ENCODE results near the gene RRP8. TPM values are rescaled to one million over a fixed set of nuclear protein-coding genes. Genes with fewer than 3 reads are reported as not detected.

The RRP8 gene
- total and polyA plus RNA-seq, 10 of the 15 experiments (the other 5 are each of a cell fraction or from before 2014, with no cell fraction given): 4.7 to 51.2 (median 23.9) TPM

DNA sequence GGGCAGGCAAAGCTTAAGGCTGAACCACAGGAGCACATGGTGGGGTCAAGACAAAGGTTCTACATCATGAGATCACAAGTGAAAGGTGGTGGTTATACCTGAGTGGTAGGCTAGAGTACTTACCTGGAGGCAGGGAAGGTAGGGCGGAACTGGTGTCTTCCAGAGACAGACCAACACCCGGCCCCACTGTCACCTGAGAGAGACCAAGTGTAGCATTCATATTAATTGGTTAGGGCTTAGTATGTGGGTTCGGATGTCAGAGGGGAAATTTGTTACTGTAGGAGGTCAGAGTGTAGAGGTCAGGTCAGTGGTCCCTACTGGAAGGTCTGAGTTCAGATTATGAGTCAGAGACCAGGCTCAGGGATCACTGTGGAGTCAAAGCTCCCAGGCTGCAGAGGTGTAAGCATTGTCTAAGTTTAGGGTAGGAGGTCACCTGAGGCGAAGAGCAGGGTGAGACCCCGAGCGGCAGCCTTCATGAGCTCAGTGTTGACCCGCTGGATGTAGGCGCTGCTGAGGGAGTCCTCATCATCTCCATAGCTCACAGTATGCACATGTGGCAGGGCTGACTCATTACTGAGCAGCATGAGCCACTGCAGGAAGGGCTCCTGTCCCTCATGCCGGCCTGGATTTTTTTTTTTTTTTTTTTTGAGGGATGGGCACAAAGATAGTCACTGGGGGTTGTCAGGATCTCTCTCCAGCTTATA lies 12.6 kb upstream of the RRP8 start:
- FAIRE-seq (no peak), DNase-seq (ENCODE audit: low read depth, low spot score) (no peak), ATAC-seq (no peak)
- H3K79me2 ChIP-seq (ENCODE audit: control insufficient read depth, insufficient read depth, low read length): peaks cover 20% of the 10 kb centered on the region
- ChIA-PET RAD21 (ENCODE audit: unreplicated experiment) (no interaction called here), SMC1A (ENCODE audit: uncharacterized antibody, unreplicated experiment) (interaction anchor here (3.4 kb wide), 1 partner anchor 9 kb away, joined by 19 read pairs; no protein-coding TSS in a partner anchor), CTCF (interaction anchor here (1.0 to 1.3 kb wide), 2 partner anchors 85 to 122 kb away, joined by 5 read pairs; no protein-coding TSS in a partner anchor), POLR2A (interaction anchor here (1.0 kb wide), 1 partner anchor 9 kb away, joined by 3 read pairs; no protein-coding TSS in a partner anchor)
- in situ Hi-C loops (cut with MboI) (loop anchor here (10.0 kb wide), 1 partner anchor 909 kb away; no protein-coding TSS in a partner anchor), intact Hi-C loops (cut with micrococcal nuclease; ENCODE audit: unreplicated experiment) (loop anchor here (10.0 kb wide), 1 partner anchor 909 kb away; no protein-coding TSS in a partner anchor)
- no peak overlapping the region for H3K4me2 ChIP-seq (ENCODE audit: control insufficient read depth, insufficient read depth)
- H3K27ac ChIP-seq (ENCODE audit: control insufficient read depth, insufficient read depth): no peak overlapping the region
- peaks cover 14% of the 10 kb centered on the region for H3K4me1 ChIP-seq (ENCODE audit: control insufficient read depth, insufficient read depth, low read length)
- BruUV-seq (replicated peaks): no TSS peak
- no peak overlapping the region for H3K4me3 ChIP-seq
- no peaks in the 10 kb centered on the region for H3K27me3 ChIP-seq (replicated peaks in 1 of 2; ENCODE audit: control insufficient read depth in 2 of 2, insufficient read depth in 2 of 2, low read length in 1 of 2)
- no peak overlapping the region for H3K9ac ChIP-seq (ENCODE audit: control insufficient read depth, insufficient read depth, low read length)
- H3K36me3 ChIP-seq (ENCODE audit: control insufficient read depth in 2 of 2, insufficient read depth in 2 of 2, low read length in 1 of 2): peaks cover 0 to 8% of the 10 kb centered on the region in 2 experiments; a peak in 3 of 4 replicates
- no peaks in the 10 kb centered on the region for H3K9me3 ChIP-seq (replicated peaks; ENCODE audit: control insufficient read depth, insufficient read depth, low read length)
- no peak overlapping the region for H2AFZ ChIP-seq (ENCODE audit: control insufficient read depth, low read depth, low read length)
- WGBS (ENCODE audit: insufficient coverage, insufficient replicate concordance, low lambda C conversion rate, missing lambda C conversion rate): 81% methylated on average over 9 of the region's 9 CpGs
- H4K20me1 ChIP-seq (ENCODE audit: control insufficient read depth, insufficient read depth): no peaks in the 10 kb centered on the region
- TF ChIP-seq PAX5 (IDR thresholded peaks at IDR 0.05; ENCODE audit: borderline replicate concordance, low read depth, low read length) (no peak), NFIC (IDR thresholded peaks at IDR 0.05; ENCODE audit: low read depth, low read length) (no peak), ZBTB40 (IDR thresholded peaks at IDR 0.05; ENCODE audit: borderline replicate concordance) (no peak), LARP7 (IDR thresholded peaks at IDR 0.05) (no peak), ZSCAN29 (IDR thresholded peaks at IDR 0.05) (no peak), RB1 (IDR thresholded peaks at IDR 0.05; ENCODE audit: borderline replicate concordance) (no peak), ZNF207 (IDR thresholded peaks at IDR 0.05; ENCODE audit: borderline replicate concordance) (no peak), PRDM15 (CRISPR knock-in tag; IDR thresholded peaks at IDR 0.05) (no peak), TCF3 (IDR thresholded peaks at IDR 0.05; ENCODE audit: borderline replicate concordance, insufficient read depth, low read depth, low read length) (no peak), FOXM1 (IDR thresholded peaks at IDR 0.05; ENCODE audit: low read depth, low read length) (no peak), MYB (IDR thresholded peaks at IDR 0.05; ENCODE audit: borderline replicate concordance, low read depth, low read length) (no peak), BACH1 (IDR thresholded peaks at IDR 0.05; ENCODE audit: borderline replicate concordance) (no peak), ASH2L (IDR thresholded peaks at IDR 0.05; ENCODE audit: borderline replicate concordance, low read depth) (no peak)
- TF ChIP-seq, protein P1, sequence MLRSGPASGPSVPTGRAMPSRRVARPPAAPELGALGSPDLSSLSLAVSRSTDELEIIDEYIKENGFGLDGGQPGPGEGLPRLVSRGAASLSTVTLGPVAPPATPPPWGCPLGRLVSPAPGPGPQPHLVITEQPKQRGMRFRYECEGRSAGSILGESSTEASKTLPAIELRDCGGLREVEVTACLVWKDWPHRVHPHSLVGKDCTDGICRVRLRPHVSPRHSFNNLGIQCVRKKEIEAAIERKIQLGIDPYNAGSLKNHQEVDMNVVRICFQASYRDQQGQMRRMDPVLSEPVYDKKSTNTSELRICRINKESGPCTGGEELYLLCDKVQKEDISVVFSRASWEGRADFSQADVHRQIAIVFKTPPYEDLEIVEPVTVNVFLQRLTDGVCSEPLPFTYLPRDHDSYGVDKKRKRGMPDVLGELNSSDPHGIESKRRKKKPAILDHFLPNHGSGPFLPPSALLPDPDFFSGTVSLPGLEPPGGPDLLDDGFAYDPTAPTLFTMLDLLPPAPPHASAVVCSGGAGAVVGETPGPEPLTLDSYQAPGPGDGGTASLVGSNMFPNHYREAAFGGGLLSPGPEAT (IDR thresholded peaks at IDR 0.05; ENCODE audit: low read depth): no peak

All from GM12878 (cell line).